Vagina (tissue), 2 donors: Measurements from ENCODE around the gene PIGC. TPM values are rescaled to one million over a fixed set of nuclear protein-coding genes. Genes with fewer than 3 reads are reported as not detected.

Experiments used
- DNase-seq, 2 donors: peaks; one replicate each; pipeline ENCODE4 v3.0.0-alpha.2; 2017; ENCODE audit errors: extremely low spot score in 2 of 2
- H3K27ac ChIP-seq: fragments of 200-600 bp; sonication (generic); one replicate; pipeline ENCODE4 v1.5.1; 2019
- H3K27me3 ChIP-seq: fragments of 200-600 bp; sonication (generic); one replicate; pipeline ENCODE4 v1.5.1; 2019
- H3K36me3 ChIP-seq, 2 donors: fragments of 200-600 bp; sonication (generic); one replicate each; pipeline ENCODE4 v1.5.1; 2017 to 2019
- H3K4me1 ChIP-seq: fragments of 200-600 bp; sonication (generic); one replicate; pipeline ENCODE4 v1.5.1; 2019
- H3K4me3 ChIP-seq, 2 donors: fragments of 200-600 bp; sonication (generic); 1 replicate in 1 of 2; 2 replicates in 1 of 2; pipeline ENCODE4 v1.5.1; 2016 to 2019
- H3K9me3 ChIP-seq: fragments of 200-600 bp; sonication (generic); one replicate; pipeline ENCODE4 v1.5.1; 2019
- POLR2A ChIP-seq, 2 donors: fragments of 450-650 bp; IDR thresholded peaks; one replicate each; pipeline ENCODE4 v1.6.1; 2017; ENCODE audit warnings: antibody characterized with exemption in 2 of 2, mild to moderate bottlenecking in 2 of 2, moderate library complexity in 2 of 2
- POLR2AphosphoS5 ChIP-seq, 2 donors: sonication (generic); formaldehyde crosslinking; IDR thresholded peaks; one replicate each; pipeline ENCODE4 v1.9.0; 2017; ENCODE audit warnings: antibody characterized with exemption in 2 of 2, mild to moderate bottlenecking in 2 of 2, low read depth in 1 of 2; ENCODE audit not compliant: insufficient read depth in 1 of 2
- intact Hi-C: fragments of 100-400 bp; cut with DNase I; formaldehyde crosslinking; loops from one replicate; pipeline ENCODE4 v1.15.1; 2023
- total RNA-seq: library from RNA; depleted of rRNA; stranded (reverse); fragments of >200 nt; gene quantifications from one replicate; pipeline ENCODE4 v1.2.3, GENCODE V29; 2016
- TF ChIP-seq, protein P1 (sequence below), 3 experiments: fragments of 450-650 bp in 2 of 3; fragments of 200-600 bp in 1 of 3; sonication (generic) in 1 of 3; IDR thresholded peaks; one replicate each; pipeline ENCODE4 v1.5.1; 2017 to 2019; ENCODE audit warnings: antibody characterized with exemption in 3 of 3, mild to moderate bottlenecking in 2 of 3, moderate library complexity in 2 of 3

The PIGC gene
- total RNA-seq, 1 donor from 2014 or later: 14.5 TPM

DNA sequence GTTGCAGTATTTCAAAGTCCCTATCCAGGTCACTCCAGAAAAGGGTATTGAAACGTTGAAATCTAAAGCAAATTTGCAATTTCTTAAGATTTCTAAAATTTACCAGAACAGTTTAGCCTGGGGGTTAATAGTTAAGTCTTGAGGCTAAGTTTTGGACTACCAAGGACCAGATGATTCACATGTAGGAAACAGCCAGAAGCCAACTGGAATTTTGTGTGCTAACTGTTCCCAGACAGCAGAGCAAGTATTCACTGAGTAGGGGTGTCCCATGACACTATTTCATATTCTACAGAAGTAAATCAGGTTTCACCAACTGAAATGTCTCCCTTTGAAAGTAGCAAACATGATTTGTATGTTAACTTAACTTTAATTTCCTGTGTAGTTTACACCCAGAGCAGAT lies 34.9 kb downstream of the PIGC start:
- Histone ChIP-seq H3K36me3 (no peaks in the 10 kb centered on the region), H3K27ac (no peak overlapping the region), H3K9me3 (no peaks in the 10 kb centered on the region), H3K27me3 (no peaks in the 10 kb centered on the region), H3K4me3 (no peak overlapping the region), H3K4me1 (no peaks in the 10 kb centered on the region)
- intact Hi-C loops: no loop called here
- no peak for TF ChIP-seq POLR2AphosphoS5 (IDR thresholded peaks at IDR 0.05; ENCODE audit: insufficient read depth in 1 of 2, low read depth in 1 of 2)
- no peak for TF ChIP-seq POLR2A (IDR thresholded peaks at IDR 0.05)
- TF ChIP-seq, protein P1, sequence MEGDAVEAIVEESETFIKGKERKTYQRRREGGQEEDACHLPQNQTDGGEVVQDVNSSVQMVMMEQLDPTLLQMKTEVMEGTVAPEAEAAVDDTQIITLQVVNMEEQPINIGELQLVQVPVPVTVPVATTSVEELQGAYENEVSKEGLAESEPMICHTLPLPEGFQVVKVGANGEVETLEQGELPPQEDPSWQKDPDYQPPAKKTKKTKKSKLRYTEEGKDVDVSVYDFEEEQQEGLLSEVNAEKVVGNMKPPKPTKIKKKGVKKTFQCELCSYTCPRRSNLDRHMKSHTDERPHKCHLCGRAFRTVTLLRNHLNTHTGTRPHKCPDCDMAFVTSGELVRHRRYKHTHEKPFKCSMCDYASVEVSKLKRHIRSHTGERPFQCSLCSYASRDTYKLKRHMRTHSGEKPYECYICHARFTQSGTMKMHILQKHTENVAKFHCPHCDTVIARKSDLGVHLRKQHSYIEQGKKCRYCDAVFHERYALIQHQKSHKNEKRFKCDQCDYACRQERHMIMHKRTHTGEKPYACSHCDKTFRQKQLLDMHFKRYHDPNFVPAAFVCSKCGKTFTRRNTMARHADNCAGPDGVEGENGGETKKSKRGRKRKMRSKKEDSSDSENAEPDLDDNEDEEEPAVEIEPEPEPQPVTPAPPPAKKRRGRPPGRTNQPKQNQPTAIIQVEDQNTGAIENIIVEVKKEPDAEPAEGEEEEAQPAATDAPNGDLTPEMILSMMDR (IDR thresholded peaks at IDR 0.05): no peak
- no peak for DNase-seq

DNA sequence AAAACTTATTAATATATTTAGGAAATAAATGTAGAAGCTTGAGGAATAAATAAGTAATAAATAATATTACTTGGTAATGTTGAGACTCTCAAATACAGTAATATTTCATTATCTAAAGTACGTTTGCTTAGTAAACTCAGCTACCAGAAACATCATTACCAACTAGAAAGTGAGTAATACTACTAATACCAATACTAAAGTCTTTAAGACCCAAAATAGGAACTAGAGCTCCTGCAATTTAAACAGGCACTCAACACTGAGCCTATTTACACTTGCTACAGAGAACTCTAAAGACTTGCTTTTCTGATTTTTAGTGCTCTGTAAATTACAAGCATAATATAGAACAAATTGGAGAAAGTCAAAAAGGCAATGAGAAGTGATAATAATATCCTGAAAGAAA lies 36.9 kb downstream of the PIGC start:
- intact Hi-C loops: no loop called here
- H3K9me3 ChIP-seq: no peaks in the 10 kb centered on the region
- H3K4me3 ChIP-seq: no peak overlapping the region
- no peak for TF ChIP-seq POLR2A (IDR thresholded peaks at IDR 0.05)
- no peak for TF ChIP-seq POLR2AphosphoS5 (IDR thresholded peaks at IDR 0.05; ENCODE audit: insufficient read depth in 1 of 2, low read depth in 1 of 2)
- TF ChIP-seq, protein P1 (IDR thresholded peaks at IDR 0.05): no peak
- no peaks in the 10 kb centered on the region for H3K36me3 ChIP-seq
- no peaks in the 10 kb centered on the region for H3K27me3 ChIP-seq
- DNase-seq: no peak
- H3K27ac ChIP-seq: no peak overlapping the region
- no peaks in the 10 kb centered on the region for H3K4me1 ChIP-seq

DNA sequence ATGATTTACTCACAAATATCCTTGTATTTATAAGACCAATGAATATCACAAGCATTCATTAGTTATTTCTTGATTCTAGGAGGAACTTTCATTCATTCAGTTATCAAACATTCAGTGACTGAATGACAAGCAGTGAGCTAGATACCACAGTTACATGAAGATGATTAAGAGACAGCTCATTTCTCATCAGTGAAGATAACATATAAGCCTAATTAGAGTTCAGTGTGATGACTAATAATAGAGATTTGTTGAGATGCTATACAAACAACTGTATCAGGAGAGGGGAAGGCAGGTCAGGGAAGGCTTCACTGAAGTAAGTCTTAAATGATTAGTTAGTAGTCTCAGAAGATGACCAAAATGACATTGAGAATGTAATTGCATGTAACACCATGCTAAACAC lies 38.0 kb downstream of the PIGC start:
- Histone ChIP-seq H3K27ac (no peak overlapping the region), H3K36me3 (no peaks in the 10 kb centered on the region), H3K9me3 (no peaks in the 10 kb centered on the region), H3K4me3 (no peak overlapping the region), H3K27me3 (no peaks in the 10 kb centered on the region), H3K4me1 (no peaks in the 10 kb centered on the region)
- TF ChIP-seq, protein P1 (IDR thresholded peaks at IDR 0.05): no peak
- TF ChIP-seq POLR2A (IDR thresholded peaks at IDR 0.05): no peak
- no peak for TF ChIP-seq POLR2AphosphoS5 (IDR thresholded peaks at IDR 0.05; ENCODE audit: insufficient read depth in 1 of 2, low read depth in 1 of 2)
- DNase-seq: no peak
- intact Hi-C loops: no loop called here

DNA sequence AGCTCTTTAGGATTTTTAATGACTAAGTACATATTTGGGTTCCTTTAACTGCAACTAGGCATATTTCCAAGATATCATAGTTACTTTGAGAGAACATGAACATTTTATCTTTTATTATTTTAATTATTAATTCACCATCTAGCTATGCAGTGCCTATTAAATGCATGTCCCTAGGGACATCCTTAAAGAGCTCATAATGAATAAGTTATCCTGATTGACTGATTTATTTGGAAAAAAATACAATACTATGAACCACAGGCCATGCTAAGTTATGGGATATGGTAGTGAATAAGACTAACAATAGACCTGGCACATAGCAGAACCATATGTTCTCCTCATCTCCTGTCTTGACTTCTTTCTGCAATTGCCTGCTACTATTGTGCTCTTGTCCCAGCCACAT lies 39.7 kb downstream of the PIGC start:
- Histone ChIP-seq H3K27me3 (no peaks in the 10 kb centered on the region), H3K36me3 (no peaks in the 10 kb centered on the region), H3K9me3 (no peaks in the 10 kb centered on the region), H3K27ac (no peak overlapping the region), H3K4me1 (peaks cover 16% of the 10 kb centered on the region), H3K4me3 (no peak overlapping the region)
- intact Hi-C loops: no loop called here
- DNase-seq: no peak
- TF ChIP-seq POLR2A (IDR thresholded peaks at IDR 0.05): no peak
- TF ChIP-seq POLR2AphosphoS5 (IDR thresholded peaks at IDR 0.05; ENCODE audit: insufficient read depth in 1 of 2, low read depth in 1 of 2): no peak
- TF ChIP-seq, protein P1 (IDR thresholded peaks at IDR 0.05): no peak

DNA sequence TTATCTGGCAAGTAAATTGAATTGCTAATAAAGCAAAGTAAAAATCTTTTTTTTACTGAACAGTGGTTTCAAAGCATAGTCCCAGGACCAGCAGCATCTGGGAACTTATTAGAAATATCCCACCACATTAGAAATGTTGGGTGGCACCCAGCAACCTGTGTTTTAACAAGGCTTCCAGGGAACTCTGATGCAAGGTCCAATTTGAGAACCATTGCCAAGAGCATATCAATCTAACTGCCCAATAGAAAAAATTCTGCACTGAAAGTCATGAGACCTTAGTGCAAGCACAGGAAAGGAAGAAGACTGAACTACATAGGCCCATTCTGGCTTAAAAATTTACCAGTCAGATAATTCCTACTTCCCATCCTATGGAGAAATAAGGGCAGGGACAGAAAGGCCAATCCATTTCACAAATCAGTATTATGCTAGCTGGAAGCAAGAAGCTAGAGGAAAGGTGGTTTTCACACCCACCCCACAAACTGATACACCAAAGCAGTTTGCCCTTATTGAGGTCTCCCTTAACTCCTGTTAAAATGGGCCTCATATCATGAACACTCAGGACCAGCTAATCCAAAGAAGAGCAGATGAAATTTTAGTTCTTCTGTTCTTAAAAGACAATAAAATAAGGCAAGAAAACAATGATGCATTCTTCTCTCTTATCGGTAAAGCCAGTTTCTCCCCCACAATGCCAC lies 40.8 kb downstream of the PIGC start:
- intact Hi-C loops: no loop called here
- no peak overlapping the region for H3K27ac ChIP-seq

More for the DNA sequence above, 40.8 kb downstream of the PIGC start:
- TF ChIP-seq POLR2A (IDR thresholded peaks at IDR 0.05): no peak
- TF ChIP-seq, protein P1 (IDR thresholded peaks at IDR 0.05): no peak
- TF ChIP-seq POLR2AphosphoS5 (IDR thresholded peaks at IDR 0.05; ENCODE audit: insufficient read depth in 1 of 2, low read depth in 1 of 2): no peak
- no peaks in the 10 kb centered on the region for H3K36me3 ChIP-seq
- no peaks in the 10 kb centered on the region for H3K27me3 ChIP-seq
- peaks cover 26% of the 10 kb centered on the region for H3K4me1 ChIP-seq
- no peak for DNase-seq
- H3K4me3 ChIP-seq: no peak overlapping the region
- H3K9me3 ChIP-seq: no peaks in the 10 kb centered on the region
